Measurements from ENCODE around the gene FCHSD2. TPM values are rescaled to one million over a fixed set of nuclear protein-coding genes. Genes with fewer than 3 reads are reported as not detected.
A peak's percentile ranks its signal among the peaks of the same experiment; 100 is the strongest.
"Not testable (repeated sequence)": the region's sequence is repeated elsewhere in the genome, so short reads cannot be mapped to it uniquely, and the experiment has no call there.

FCHSD2 gene
- total RNA-seq, 1 donor from 2014 or later, result 42.5 TPM

DNA sequence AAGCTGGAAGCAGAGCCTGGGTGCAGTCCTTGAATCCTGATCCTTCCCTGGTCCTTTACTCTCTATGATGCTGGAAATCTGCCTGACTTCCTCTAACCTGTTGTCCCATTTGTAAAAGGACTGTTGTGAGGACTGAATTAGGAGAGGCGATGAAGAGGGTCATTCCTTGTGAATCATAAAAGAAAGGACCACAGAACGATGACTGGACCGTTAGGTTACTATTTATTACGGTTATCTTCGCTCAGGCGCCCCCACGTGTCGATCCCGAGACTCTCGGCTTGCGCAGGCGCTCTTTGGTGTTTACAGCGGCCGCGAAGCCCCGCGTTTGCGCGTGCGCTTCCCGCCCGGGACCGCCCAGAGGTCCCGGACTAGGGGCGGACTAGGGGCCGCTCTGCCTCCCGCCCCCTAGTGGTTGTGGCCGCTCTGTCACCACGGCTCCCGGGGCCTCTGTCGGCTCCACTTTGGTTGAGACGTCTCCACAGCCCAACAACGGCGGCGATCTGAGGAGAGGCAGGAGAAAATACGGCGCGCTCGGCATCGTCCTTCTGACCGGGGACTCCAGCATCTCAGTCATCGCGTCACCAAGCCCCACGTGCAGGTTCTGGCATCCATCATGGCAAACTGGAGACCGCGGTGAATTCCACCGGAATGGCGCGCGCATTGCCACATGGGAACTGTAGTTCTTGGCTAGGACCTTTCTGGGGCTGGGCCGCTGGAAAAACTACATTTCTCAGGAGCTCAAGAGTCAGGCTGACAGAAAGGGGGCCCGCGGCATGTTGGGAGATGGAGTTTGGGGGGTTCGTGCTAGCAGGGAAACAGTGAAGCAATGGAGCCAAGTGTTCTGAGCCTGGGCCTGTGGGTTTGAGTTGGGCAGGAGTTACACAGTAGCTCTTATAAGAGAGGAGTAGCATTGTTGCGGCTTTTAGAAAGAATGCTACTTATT, 348.4 kb downstream of the FCHSD2 start, which contains the start of gene STARD10:
TSS of gene STARD10 (minus strand) at position 623 of the 943 bp plus-strand sequence. CDS start 12,866 bp downstream, outside the sequence.
- peak; percentile 95 for DNase-seq (ENCODE audit: low spot score)

GRCh38 chr11:72793076-72793424, 349.1 kb downstream of the FCHSD2 start:
- no peak for DNase-seq (ENCODE audit: low spot score)

GRCh38 chr11:72792437-72793021, 349.6 kb downstream of the FCHSD2 start:
- no peak for DNase-seq (ENCODE audit: low spot score)

DNA sequence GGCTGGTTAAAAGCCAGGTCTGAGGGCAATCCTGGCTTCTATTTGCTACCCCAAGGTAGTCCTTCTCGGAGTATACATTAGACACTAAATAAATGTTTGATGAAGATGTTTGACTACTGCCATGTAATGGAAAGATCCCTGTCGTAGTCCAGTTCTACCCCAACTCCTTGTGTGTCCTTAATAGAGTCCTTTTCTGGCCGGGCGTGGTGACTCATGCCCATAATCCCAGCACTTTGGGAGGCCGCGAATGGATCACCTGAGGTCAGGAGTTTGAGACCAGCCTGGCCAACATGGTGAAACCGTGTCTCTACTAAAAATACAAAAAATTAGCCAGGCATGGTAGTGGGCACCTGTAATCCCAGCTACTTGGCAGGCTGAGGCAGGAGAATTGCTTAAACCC, 350.9 kb downstream of the FCHSD2 start:
- DNase-seq (ENCODE audit: low spot score), result not testable (repeated sequence)

GRCh38 chr11:72789493-72790131, 352.5 kb downstream of the FCHSD2 start:
- no peak for DNase-seq (ENCODE audit: low spot score)

DNA sequence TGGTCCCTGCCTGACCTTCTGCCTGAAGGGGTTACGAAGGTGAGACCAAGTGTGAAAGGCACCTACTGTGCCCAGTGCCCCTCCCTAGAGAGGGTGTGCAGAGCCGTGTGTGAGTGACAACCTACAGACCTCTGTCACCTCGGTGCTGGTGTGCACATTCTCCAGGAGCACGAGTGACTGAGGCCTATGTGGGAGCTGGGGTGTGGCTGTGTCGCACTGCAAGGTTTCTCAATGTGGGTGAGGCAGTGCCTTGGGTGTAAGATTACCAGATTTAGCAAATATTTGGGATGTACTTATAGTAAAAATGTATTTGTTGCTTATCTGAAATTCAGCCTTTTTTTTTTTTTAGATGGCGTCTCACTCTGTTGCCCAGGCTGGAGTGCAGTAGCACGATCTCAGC, 353.9 kb downstream of the FCHSD2 start:
- no peak for DNase-seq (ENCODE audit: low spot score)

- no peak for DNase-seq (ENCODE audit: low spot score)
Observed at GRCh38 chr11:72787216-72788104, 354.7 kb downstream of the FCHSD2 start.

Other genes with a start within 250 kb of the FCHSD2 start
- 20.2 TPM for gene P2RY2, start 76.0 kb upstream of the FCHSD2 start, total RNA-seq
- 2.2 TPM for gene P2RY6, start 130.0 kb upstream of the FCHSD2 start, total RNA-seq
- gene ARHGEF17, start 166.0 kb upstream of the FCHSD2 start, total RNA-seq, result 71.5 TPM
- gene RELT, start 234.1 kb upstream of the FCHSD2 start, total RNA-seq, result 3.6 TPM

Measured in ureter (tissue), 1 donor.